H9 (cell line): ENCODE data around the gene RAD23A. TPM values are rescaled to one million over a fixed set of nuclear protein-coding genes. Genes with fewer than 3 reads are reported as not detected.

Experiments used
- DNase-seq: peaks from one replicate; pipeline ENCODE4 v3.0.0-alpha.2; 2017
- H2AFZ ChIP-seq: one replicate; pipeline ENCODE4 v1.6.1; 2013; ENCODE audit warnings: mild to moderate bottlenecking, low read length, control low read depth, moderate library complexity
- H2AK5ac ChIP-seq: 2 replicates; pipeline ENCODE4 v1.6.1; 2013; ENCODE audit warnings: low read length, control low read depth, mixed read lengths; ENCODE audit not compliant: insufficient read length
- H2BK120ac ChIP-seq: one replicate; pipeline ENCODE4 v1.6.1; 2013; ENCODE audit warnings: low read depth, mild to moderate bottlenecking, low read length, control low read depth, inconsistent platforms; ENCODE audit not compliant: poor library complexity, severe bottlenecking
- H2BK12ac ChIP-seq: 2 replicates; pipeline ENCODE4 v1.6.1; 2013; ENCODE audit warnings: low read length, control low read depth, mixed read lengths, low read depth; ENCODE audit not compliant: insufficient read length
- H2BK15ac ChIP-seq: 2 replicates; pipeline ENCODE4 v1.6.1; 2013; ENCODE audit warnings: low read depth, low read length, control low read depth
- H2BK20ac ChIP-seq: one replicate; pipeline ENCODE4 v1.6.1; 2013; ENCODE audit warnings: low read depth, mild to moderate bottlenecking, low read length, control low read depth, inconsistent platforms; ENCODE audit not compliant: poor library complexity, severe bottlenecking
- H2BK5ac ChIP-seq: 2 replicates; pipeline ENCODE4 v1.6.1; 2013; ENCODE audit warnings: low read length, control low read depth, mixed read lengths; ENCODE audit not compliant: insufficient read length
- H3K14ac ChIP-seq: 2 replicates; pipeline ENCODE4 v1.6.1; 2013; ENCODE audit warnings: low read length, control low read depth; ENCODE audit not compliant: insufficient read depth
- H3K18ac ChIP-seq: 2 replicates; pipeline ENCODE4 v1.6.1; 2013; ENCODE audit warnings: low read depth, mild to moderate bottlenecking, mixed read lengths, low read length, control low read depth; ENCODE audit not compliant: insufficient read length
- H3K23ac ChIP-seq: 2 replicates; pipeline ENCODE4 v1.6.1; 2013; ENCODE audit warnings: low read length, control low read depth, mixed read lengths, low read depth; ENCODE audit not compliant: insufficient read length
- H3K23me2 ChIP-seq: 2 replicates; pipeline ENCODE4 v1.6.1; 2013; ENCODE audit warnings: low read depth, mild to moderate bottlenecking, mixed read lengths, low read length, control low read depth; ENCODE audit not compliant: insufficient read length, poor library complexity, severe bottlenecking
- H3K27ac ChIP-seq: 2 replicates; pipeline ENCODE4 v1.5.1; 2013; ENCODE audit warnings: low read length, control low read depth, mixed read lengths, low read depth; ENCODE audit not compliant: insufficient read length
- H3K27me3 ChIP-seq: 2 replicates; pipeline ENCODE4 v1.6.1; 2013; ENCODE audit warnings: low read length, control low read depth, inconsistent platforms; ENCODE audit not compliant: insufficient read depth
- H3K4ac ChIP-seq: 2 replicates; pipeline ENCODE4 v1.6.1; 2013; ENCODE audit warnings: low read depth, mild to moderate bottlenecking, control low read depth, inconsistent platforms, low read length, moderate library complexity
- H3K4me1 ChIP-seq: 2 replicates; pipeline ENCODE4 v1.6.1; 2013; ENCODE audit warnings: low read length, control low read depth, inconsistent platforms; ENCODE audit not compliant: insufficient read depth
- H3K4me2 ChIP-seq: 2 replicates; pipeline ENCODE4 v1.6.1; 2013; ENCODE audit warnings: low read length, control low read depth, mixed read lengths; ENCODE audit not compliant: insufficient read length, insufficient read depth
- H3K56ac ChIP-seq: 2 replicates; pipeline ENCODE4 v1.6.1; 2013; ENCODE audit warnings: low read depth, mild to moderate bottlenecking, mixed read lengths, low read length, control low read depth; ENCODE audit not compliant: insufficient read length
- H3K79me1 ChIP-seq: 2 replicates; pipeline ENCODE4 v1.6.1; 2013; ENCODE audit warnings: low read depth, mild to moderate bottlenecking, moderate library complexity, low read length, control low read depth, inconsistent platforms; ENCODE audit not compliant: insufficient read depth, poor library complexity, severe bottlenecking
- H3K79me2 ChIP-seq: 2 replicates; pipeline ENCODE4 v1.6.1; 2013; ENCODE audit warnings: low read length, control low read depth, inconsistent platforms; ENCODE audit not compliant: insufficient read depth
- H3K9ac ChIP-seq: 2 replicates; pipeline ENCODE4 v1.6.1; 2013; ENCODE audit warnings: low read length, control low read depth, mixed read lengths; ENCODE audit not compliant: insufficient read length; ENCODE audit errors: extremely low read depth
- H3K9me3 ChIP-seq: one replicate; pipeline ENCODE4 v1.6.1; 2013; ENCODE audit warnings: low read depth, low read length, inconsistent platforms; ENCODE audit not compliant: control insufficient read depth
- H3T11ph ChIP-seq: one replicate; pipeline ENCODE4 v1.6.1; 2013; ENCODE audit warnings: mild to moderate bottlenecking, low read length, control low read depth, inconsistent platforms
- H4K20me1 ChIP-seq: one replicate; pipeline ENCODE4 v1.6.1; 2013; ENCODE audit not compliant: control insufficient read depth, insufficient read length, insufficient read depth
- H4K5ac ChIP-seq: 2 replicates; pipeline ENCODE4 v1.6.1; 2013; ENCODE audit warnings: low read depth, mild to moderate bottlenecking, mixed read lengths, low read length, control low read depth; ENCODE audit not compliant: insufficient read length
- H4K8ac ChIP-seq: replicated peaks from 2 replicates; pipeline ENCODE4 v1.6.1; 2013; ENCODE audit warnings: low read length, control low read depth, mixed read lengths, low read depth; ENCODE audit not compliant: insufficient read length
- H4K91ac ChIP-seq: 2 replicates; pipeline ENCODE4 v1.6.1; 2013; ENCODE audit warnings: low read depth, mild to moderate bottlenecking, moderate library complexity, mixed read lengths, low read length, control low read depth; ENCODE audit not compliant: insufficient read length
- H3K27ac Mint-ChIP-seq, 3 experiments: 2 replicates in 2 of 3; 3 replicates in 1 of 3; pipeline ENCODE4 v1.8.0; 2020 to 2021; ENCODE audit warnings: mixed read lengths in 3 of 3, mild to moderate bottlenecking in 1 of 3, moderate library complexity in 1 of 3
- H3K27me3 Mint-ChIP-seq: 2 replicates; pipeline ENCODE4 v1.8.0; 2021; ENCODE audit warnings: low read depth, mild to moderate bottlenecking, moderate library complexity, mixed read lengths
- H3K36me3 Mint-ChIP-seq, 3 experiments: 2 replicates in 2 of 3; 3 replicates in 1 of 3; pipeline ENCODE4 v1.8.0; 2020 to 2021; ENCODE audit warnings: low read depth in 3 of 3, mixed read lengths in 3 of 3; ENCODE audit not compliant: insufficient read depth in 1 of 3
- H3K4me1 Mint-ChIP-seq, 2 experiments: 2 replicates each; pipeline ENCODE4 v1.8.0; 2020; ENCODE audit warnings: mixed read lengths in 2 of 2
- H3K4me3 Mint-ChIP-seq, 2 experiments: 2 replicates in 1 of 2; 3 replicates in 1 of 2; pipeline ENCODE4 v1.8.0; 2020 to 2021; ENCODE audit warnings: mild to moderate bottlenecking in 2 of 2, mixed read lengths in 2 of 2, moderate library complexity in 1 of 2
- H3K9me3 Mint-ChIP-seq, 2 experiments: 2 replicates in 1 of 2; 3 replicates in 1 of 2; pipeline ENCODE4 v1.8.0; 2020; ENCODE audit warnings: mild to moderate bottlenecking in 2 of 2, mixed read lengths in 2 of 2, moderate library complexity in 1 of 2
- CTCF ChIP-seq: fragments of 200-600 bp; sonication (generic); conservative IDR thresholded peaks from 3 replicates; pipeline ENCODE4 v1.8.0; 2021; ENCODE audit warnings: antibody characterized with exemption, mild to moderate bottlenecking
- WGBS: extraction: QIAGEN DNeasy Blood & Tissue Kit; methylation state at CpG from one replicate; pipeline ENCODE4 v1.1.7; 2013; ENCODE audit warnings: missing lambda C conversion rate, low lambda C conversion rate, mixed read lengths; ENCODE audit not compliant: insufficient read length; ENCODE audit errors: extremely low coverage; 5-methylcytosine and 5-hydroxymethylcytosine counted together
- total RNA-seq: library from RNA; stranded (reverse); gene quantifications from 2 replicates; pipeline ENCODE4 v1.2.1, GENCODE V29; 2021

Gene RAD23A
- total RNA-seq, 1 experiment from 2014 or later: 62.2 TPM

GRCh38 chr19:12969292-12969988, 23.8 kb downstream of the RAD23A start, which contains the start of gene DAND5:
Gene DAND5, plus strand, starts transcription at chr19:12969576. Its CDS starts 85 bp downstream, at chr19:12969661.
- no peak within 1 kb of the TSS; a peak in 1 of 5 replicates for H3K4me3 Mint-ChIP-seq
- H3K79me1 ChIP-seq: no peaks in the 10 kb centered on the region
- no peak within 1 kb of the TSS for H3K4me2 ChIP-seq
- peak within 1 kb of the TSS; percentile 25 for H3K18ac ChIP-seq
- TF ChIP-seq CTCF: no peak
- H3K27ac Mint-ChIP-seq: no peak within 1 kb of the TSS
- no peak within 1 kb of the TSS for H3T11ph ChIP-seq
- no peaks in the 10 kb centered on the region for H3K9me3 ChIP-seq
- no peak within 1 kb of the TSS for H2BK20ac ChIP-seq
- no peak within 1 kb of the TSS for H3K56ac ChIP-seq
- no peaks in the 10 kb centered on the region; a peak in 1 of 7 replicates for H3K36me3 Mint-ChIP-seq
- H4K8ac ChIP-seq: no peak within 1 kb of the TSS
- no peak within 1 kb of the TSS for H2BK15ac ChIP-seq
- H2BK12ac ChIP-seq: no peak within 1 kb of the TSS
- H3K79me2 ChIP-seq: no peaks in the 10 kb centered on the region
- no peaks in the 10 kb centered on the region for H3K23me2 ChIP-seq
- H3K4ac ChIP-seq: no peak within 1 kb of the TSS
- H3K9me3 Mint-ChIP-seq: no peaks in the 10 kb centered on the region; a peak in 1 of 5 replicates
- H4K5ac ChIP-seq: no peak within 1 kb of the TSS
- no peak within 1 kb of the TSS for H2BK120ac ChIP-seq
- H3K14ac ChIP-seq: no peak within 1 kb of the TSS
- H3K23ac ChIP-seq: no peak within 1 kb of the TSS
- no peak within 1 kb of the TSS for H3K9ac ChIP-seq
- H2AK5ac ChIP-seq: no peak within 1 kb of the TSS
- H4K20me1 ChIP-seq: no peaks in the 10 kb centered on the region
- H2AFZ ChIP-seq: no peak within 1 kb of the TSS
- WGBS: no CpG with 5 or more reads among the region's 14 CpGs
- DNase-seq: no peak
- H3K27ac ChIP-seq: no peak within 1 kb of the TSS
- H3K4me1 ChIP-seq: no peaks in the 10 kb centered on the region
- H3K27me3 Mint-ChIP-seq: peaks cover 12% of the 10 kb centered on the region
- H3K27me3 ChIP-seq: no peaks in the 10 kb centered on the region
- no peak within 1 kb of the TSS for H4K91ac ChIP-seq
- no peak within 1 kb of the TSS for H2BK5ac ChIP-seq
- H3K4me1 Mint-ChIP-seq: peaks cover 0 to 12% of the 10 kb centered on the region in 2 experiments; a peak in 3 of 4 replicates
